GM12878 (cell line): ENCODE measurements around the gene MACROD2. TPM values are rescaled to one million over a fixed set of nuclear protein-coding genes. Genes with fewer than 3 reads are reported as not detected.

Experiments
- ATAC-seq: fragments of 200-7000 bp; cut with Tn5 transposase; 3 replicates; pipeline ENCODE4 v1.9.1; 2020; ENCODE audit warnings: mild to moderate bottlenecking, moderate library complexity
- BruUV-seq: library from RNA; stranded (reverse); fragments of 400-500 nt; replicated peaks from 2 replicates; lab custom pipeline; 2021; lab: Mats Ljungman, UMichigan
- CTCF ChIA-PET: fragments of 300-600 bp; sonication (Branson Sonifier 250); formaldehyde crosslinking; extraction: SDS; loops from one replicate; lab custom pipeline; 2021; ENCODE audit warnings: inconsistent platforms; lab: Yijun Ruan, JAX
- POLR2A ChIA-PET: fragments of 350-600 bp; formaldehyde crosslinking; extraction: SDS; loops from one replicate; lab custom pipeline; 2021; ENCODE audit warnings: inconsistent platforms; lab: Charles Lee
- RAD21 ChIA-PET: fragments of 300-600 bp; sonication (Branson Sonifier 250); formaldehyde crosslinking; loops from one replicate; lab custom pipeline; 2023; ENCODE audit warnings: antibody characterized with exemption; ENCODE audit not compliant: unreplicated experiment; lab: Charles Lee
- SMC1A ChIA-PET: fragments of 300-600 bp; sonication (Branson Sonifier 250); formaldehyde crosslinking; loops from one replicate; lab custom pipeline; 2023; ENCODE audit not compliant: unreplicated experiment, uncharacterized antibody; lab: Charles Lee
- DNase-seq: peaks from one replicate; pipeline ENCODE4 v3.0.0-alpha.2; 2011; ENCODE audit warnings: low read depth, low spot score
- FAIRE-seq: peaks from 3 replicates; lab custom pipeline; 2011; peaks lifted over from hg19 to GRCh38; lab: Jason Lieb, UNC
- H2AFZ ChIP-seq: 2 replicates; pipeline ENCODE4 v1.6.0; 2011; ENCODE audit warnings: low read depth, low read length, control low read depth; ENCODE audit not compliant: control insufficient read depth
- H3K27ac ChIP-seq: 2 replicates; pipeline ENCODE4 v1.5.1; 2011; ENCODE audit warnings: control low read depth; ENCODE audit not compliant: control insufficient read depth, insufficient read depth
- H3K27me3 ChIP-seq, 2 experiments: replicated peaks in 1 of 2; 2 replicates each; pipeline versions ENCODE4 v1.6.0 to v1.6.1; 2011; ENCODE audit warnings: low read length in 1 of 2; ENCODE audit not compliant: control insufficient read depth in 2 of 2, insufficient read depth in 2 of 2
- H3K36me3 ChIP-seq, 2 experiments: 2 replicates each; pipeline ENCODE4 v1.5.1; 2011; ENCODE audit warnings: low read length in 1 of 2; ENCODE audit not compliant: control insufficient read depth in 2 of 2, insufficient read depth in 2 of 2
- H3K4me1 ChIP-seq: 2 replicates; pipeline ENCODE4 v1.6.1; 2011; ENCODE audit warnings: mild to moderate bottlenecking, low read length, moderate library complexity, mixed read lengths; ENCODE audit not compliant: control insufficient read depth, insufficient read depth
- H3K4me2 ChIP-seq: 2 replicates; pipeline ENCODE4 v1.6.0; 2011; ENCODE audit warnings: control low read depth; ENCODE audit not compliant: control insufficient read depth, insufficient read depth
- H3K4me3 ChIP-seq: fragments of 200-600 bp; sonication (generic); 2 replicates; pipeline ENCODE4 v1.5.1; 2016
- H3K79me2 ChIP-seq: 2 replicates; pipeline ENCODE4 v1.6.0; 2011; ENCODE audit warnings: low read length; ENCODE audit not compliant: control insufficient read depth, insufficient read depth
- H3K9ac ChIP-seq: 2 replicates; pipeline ENCODE4 v1.8.0; 2011; ENCODE audit warnings: low read length, control low read depth, mixed read lengths; ENCODE audit not compliant: control insufficient read depth, insufficient read depth
- H3K9me3 ChIP-seq: replicated peaks from 3 replicates; pipeline ENCODE4 v1.5.1; 2011; ENCODE audit warnings: mild to moderate bottlenecking, low read length; ENCODE audit not compliant: control insufficient read depth, insufficient read depth
- H4K20me1 ChIP-seq: 2 replicates; pipeline ENCODE4 v1.6.0; 2011; ENCODE audit not compliant: control insufficient read depth, insufficient read depth
- PAX8 ChIP-seq: fragments of 450-650 bp; IDR thresholded peaks from 2 replicates; pipeline ENCODE4 v1.6.1; 2017; ENCODE audit warnings: mild to moderate bottlenecking, moderate library complexity
- ZBTB11 ChIP-seq: fragments of 450-650 bp; formaldehyde crosslinking; IDR thresholded peaks from 2 replicates; pipeline ENCODE4 v1.5.0; 2022; ENCODE audit warnings: mild to moderate bottlenecking, missing genetic modification characterization
- WGBS: methylation state at CpG from one replicate; pipeline ENCODE4 v1.1.6; 2016; ENCODE audit warnings: low lambda C conversion rate; ENCODE audit not compliant: insufficient replicate concordance, insufficient coverage; ENCODE audit errors: missing lambda C conversion rate; 5-methylcytosine and 5-hydroxymethylcytosine counted together
- in situ Hi-C: fragments of 300-500 bp; cut with MboI; formaldehyde crosslinking; loops from 9 replicates; pipeline ENCODE4 v1.14.3; 2018; ENCODE audit warnings: mixed read lengths
- intact Hi-C: fragments of 100-400 bp; cut with micrococcal nuclease; formaldehyde crosslinking; loops from one replicate; pipeline ENCODE4 v1.14.2; 2022; ENCODE audit not compliant: unreplicated experiment
- polyA plus RNA-seq, 11 experiments: library from polyadenylated mRNA; depleted of rRNA in 4 of 11; unstranded in 6 of 11; stranded (reverse) in 5 of 11; fragments of >200 nt; fragmentation: Nextera tagmentation in 4 of 11; fragmentation: Illumina TruSeq in 1 of 11; extraction: Ambion mirVana in 4 of 11; extraction: Trizol in 1 of 11; gene quantifications; 1 replicate in 1 of 11; 2 replicates in 10 of 11; pipeline versions ENCODE4 v1.2.1 to v1.2.3, GENCODE V29; 2011 to 2016; ENCODE audit warnings: inconsistent platforms in 2 of 11, missing spikeins in 2 of 11, low read depth in 1 of 11
- total RNA-seq, 4 experiments: library from RNA; depleted of rRNA in 3 of 4; stranded (reverse); fragments of >200 nt in 3 of 4; fragmentation: Illumina TruSeq in 1 of 4; extraction: Trizol in 1 of 4; gene quantifications; 2 replicates each; pipeline versions ENCODE4 v1.2.1 to v1.2.3, GENCODE V29; 2013 to 2021

Gene MACROD2
- total and polyA plus RNA-seq, 10 of the 15 experiments (the other 5 are each of a cell fraction or from before 2014, with no cell fraction given) = 1.1 to 21.5 (median 2.2) TPM

- TF ChIP-seq PAX8 = no peak
- TF ChIP-seq, all 136 proteins: peak for 0
- no peaks in the 10 kb centered on the region; a peak in 1 of 4 replicates for H3K27me3 ChIP-seq
- no peaks in the 10 kb centered on the region for H3K9me3 ChIP-seq
- H3K36me3 ChIP-seq = no peaks in the 10 kb centered on the region
- CTCF ChIA-PET = no interaction called here
- 42% methylated on average over 5 of the region's 5 CpGs for WGBS
- RAD21 ChIA-PET = no interaction called here
- no peak overlapping the region for H3K4me3 ChIP-seq
- no peak overlapping the region for H3K9ac ChIP-seq
- FAIRE-seq (no peak), DNase-seq (no peak), ATAC-seq (no peak)
- POLR2A ChIA-PET = no interaction called here
- SMC1A ChIA-PET = no interaction called here
- H4K20me1 ChIP-seq = no peaks in the 10 kb centered on the region
- no peak overlapping the region for H3K4me2 ChIP-seq
- H3K27ac ChIP-seq = no peak overlapping the region
- H3K4me1 ChIP-seq = no peaks in the 10 kb centered on the region
- H2AFZ ChIP-seq = no peak overlapping the region
- H3K79me2 ChIP-seq = no peaks in the 10 kb centered on the region
- in situ Hi-C loops = no loop called here
- BruUV-seq = no TSS peak
- intact Hi-C loops = no loop called here
Observed at GRCh38 chr20:14531786-14532185, 536.5 kb downstream of the MACROD2 start.

DNA sequence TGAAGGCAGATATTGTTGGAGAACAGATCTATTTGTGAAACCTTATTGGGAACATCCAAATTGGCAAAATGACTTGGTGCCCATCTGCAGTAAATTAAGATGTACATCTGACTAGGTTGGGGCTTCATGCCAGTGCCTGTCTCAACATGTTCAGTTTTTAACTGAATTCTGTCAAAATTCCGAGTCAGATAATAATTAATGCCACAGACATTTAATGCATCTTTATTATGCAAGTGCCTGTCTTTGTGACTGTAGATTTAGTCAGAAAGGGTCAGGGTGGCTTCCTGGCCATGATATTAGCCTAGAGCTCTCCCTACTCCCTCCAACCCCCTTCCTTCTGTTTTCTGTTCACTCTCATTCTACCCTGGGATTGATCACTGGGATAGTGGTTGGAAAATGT is 541.4 kb downstream of the MACROD2 start:
- Histone ChIP-seq H3K79me2 (no peaks in the 10 kb centered on the region), H3K4me2 (no peak overlapping the region), H3K9me3 (no peaks in the 10 kb centered on the region), H3K36me3 (no peaks in the 10 kb centered on the region), H3K27me3 (no peaks in the 10 kb centered on the region; a peak in 1 of 4 replicates), H2AFZ (no peak overlapping the region), H3K4me3 (no peak overlapping the region), H3K9ac (no peak overlapping the region), H3K4me1 (peaks cover 5% of the 10 kb centered on the region), H3K27ac (no peak overlapping the region), H4K20me1 (no peaks in the 10 kb centered on the region)
- DNase-seq = no peak
- no peak for ATAC-seq
- RAD21 ChIA-PET = no interaction called here
- POLR2A ChIA-PET = no interaction called here
- 0% methylated on average over 1 of the region's 1 CpG for WGBS
- no TSS peak for BruUV-seq
- CTCF ChIA-PET = no interaction called here
- intact Hi-C loops (no loop called here), in situ Hi-C loops (no loop called here)
- TF ChIP-seq ZBTB11 (CRISPR knock-in tag) = no peak
- SMC1A ChIA-PET = no interaction called here
- FAIRE-seq = no peak
